GM12878 (cell line): ENCODE measurements around the gene PIM2. TPM values are rescaled to one million over a fixed set of nuclear protein-coding genes. Genes with fewer than 3 reads are reported as not detected.
A peak's percentile ranks its signal among the peaks of the same experiment; 100 is the strongest.

ENCODE experiments used
- ASH2L ChIP-seq: fragments of 300-600, 200-600 bp; sonication (generic); IDR thresholded peaks from 2 replicates; pipeline ENCODE4 v1.6.1; 2017; ENCODE audit warnings: low read depth, mild to moderate bottlenecking, borderline replicate concordance
- BCL11A ChIP-seq: IDR thresholded peaks from 2 replicates; pipeline ENCODE4 v1.6.1; 2011; ENCODE audit warnings: low read depth, low read length
- EGR1 ChIP-seq, 2 experiments: IDR thresholded peaks; 1 replicate in 1 of 2; 2 replicates in 1 of 2; pipeline ENCODE4 v1.6.1; 2011 to 2012; ENCODE audit warnings: low read depth in 2 of 2, low read length in 2 of 2, borderline replicate concordance in 1 of 2, mild to moderate bottlenecking in 1 of 2, moderate library complexity in 1 of 2
- ETV6 ChIP-seq, 2 experiments: fragments of 450-650 bp in 1 of 2; IDR thresholded peaks in 1 of 2; conservative IDR thresholded peaks in 1 of 2; 2 replicates each; pipeline ENCODE4 v1.6.1; 2014; ENCODE audit warnings: antibody characterized with exemption in 1 of 2, borderline replicate concordance in 1 of 2, low read depth in 1 of 2, mild to moderate bottlenecking in 1 of 2, moderate library complexity in 1 of 2
- FOXM1 ChIP-seq: IDR thresholded peaks from 2 replicates; pipeline ENCODE4 v1.6.1; 2012; ENCODE audit warnings: low read depth, mild to moderate bottlenecking, inconsistent platforms, low read length, moderate library complexity
- HDAC2 ChIP-seq: fragments of 200-600 bp; sonication (generic); IDR thresholded peaks from 2 replicates; pipeline ENCODE4 v1.6.1; 2017
- NFIC ChIP-seq: IDR thresholded peaks from 2 replicates; pipeline ENCODE4 v1.6.1; 2012; ENCODE audit warnings: low read depth, mild to moderate bottlenecking, inconsistent platforms, low read length, moderate library complexity
- NFYB ChIP-seq: IDR thresholded peaks from 2 replicates; pipeline ENCODE4 v1.6.1; 2011; ENCODE audit warnings: low read depth, mild to moderate bottlenecking, low read length, improper control_type of control experiment, moderate library complexity; ENCODE audit not compliant: insufficient read depth
- RBBP5 ChIP-seq: fragments of 200-600 bp; sonication (generic); conservative IDR thresholded peaks from 2 replicates; pipeline ENCODE4 v1.6.1; 2016
- RELB ChIP-seq: fragments of 450-650 bp; IDR thresholded peaks from 2 replicates; pipeline ENCODE4 v1.6.1; 2017; ENCODE audit warnings: low read depth, mild to moderate bottlenecking, moderate library complexity
- SKIL ChIP-seq: fragments of 450-650 bp; IDR thresholded peaks from 2 replicates; pipeline ENCODE4 v1.6.1; 2017; ENCODE audit warnings: mild to moderate bottlenecking, low read depth, inconsistent platforms; ENCODE audit not compliant: poor library complexity, severe bottlenecking
- SMAD1 ChIP-seq: fragments of 450-650 bp; IDR thresholded peaks from 2 replicates; pipeline ENCODE4 v1.6.1; 2018; ENCODE audit warnings: mild to moderate bottlenecking, low read depth; ENCODE audit not compliant: partially characterized antibody
- TAF1 ChIP-seq: IDR thresholded peaks from 2 replicates; pipeline ENCODE4 v1.6.1; 2011; ENCODE audit warnings: mild to moderate bottlenecking, low read depth, low read length, borderline replicate concordance
- TCF7 ChIP-seq: IDR thresholded peaks from 2 replicates; pipeline ENCODE4 v1.6.1; 2014; ENCODE audit warnings: antibody characterized with exemption, borderline replicate concordance
- USF1 ChIP-seq: IDR thresholded peaks from 2 replicates; pipeline ENCODE4 v1.6.1; 2011; ENCODE audit warnings: borderline replicate concordance, low read depth, mild to moderate bottlenecking, moderate library complexity, mixed read lengths, low read length; ENCODE audit not compliant: insufficient read depth; ENCODE audit errors: extremely low read length
- ZBTB40 ChIP-seq: fragments of 450-650 bp; IDR thresholded peaks from 2 replicates; pipeline ENCODE4 v1.6.1; 2016; ENCODE audit warnings: mild to moderate bottlenecking, moderate library complexity, borderline replicate concordance
- ZSCAN29 ChIP-seq: fragments of 450-650 bp; IDR thresholded peaks from 2 replicates; pipeline ENCODE4 v1.6.1; 2017; ENCODE audit warnings: mild to moderate bottlenecking, moderate library complexity
- ZZZ3 ChIP-seq: IDR thresholded peaks from 2 replicates; pipeline ENCODE4 v1.6.1; 2011; ENCODE audit warnings: low read depth; ENCODE audit not compliant: control insufficient read depth, insufficient read length
- polyA plus RNA-seq, 11 experiments: library from polyadenylated mRNA; depleted of rRNA in 4 of 11; unstranded in 6 of 11; stranded (reverse) in 5 of 11; fragments of >200 nt; fragmentation: Nextera tagmentation in 4 of 11; fragmentation: Illumina TruSeq in 1 of 11; extraction: Ambion mirVana in 4 of 11; extraction: Trizol in 1 of 11; gene quantifications; 1 replicate in 1 of 11; 2 replicates in 10 of 11; pipeline versions ENCODE4 v1.2.1 to v1.2.3, GENCODE V29; 2011 to 2016; ENCODE audit warnings: inconsistent platforms in 2 of 11, missing spikeins in 2 of 11, low read depth in 1 of 11
- total RNA-seq, 4 experiments: library from RNA; depleted of rRNA in 3 of 4; stranded (reverse); fragments of >200 nt in 3 of 4; fragmentation: Illumina TruSeq in 1 of 4; extraction: Trizol in 1 of 4; gene quantifications; 2 replicates each; pipeline versions ENCODE4 v1.2.1 to v1.2.3, GENCODE V29; 2013 to 2021

The PIM2 gene
- total and polyA plus RNA-seq, 10 of the 15 experiments (the other 5 are each of a cell fraction or from before 2014, with no cell fraction given), result 19.2 to 96.8 (median 32.3) TPM

- TF ChIP-seq ZBTB40 (no peak), RELB (peak; percentile 72; the same call in 1 of the 2 replicates), HDAC2 (no peak), EGR1 (IDR thresholded peaks at IDR 0.05; ENCODE audit: borderline replicate concordance in 1 of 2, low read depth in 2 of 2, low read length in 2 of 2) (0 out of 3 replicates have a peak, but pooled peaks of 1 of the 2 experiments have one; percentile 19), SKIL (peak; percentile 61), ETV6 (conservative IDR thresholded peaks at IDR 0.05 in 1 of 2, IDR thresholded peaks at IDR 0.05 in 1 of 2; ENCODE audit: borderline replicate concordance in 1 of 2, low read depth in 1 of 2) (no peak), SMAD1 (peak; percentile 42), ZZZ3 (no peak), NFYB (peak; percentile 71), BCL11A (no peak), USF1 (no peak), RBBP5 (no peak), FOXM1 (no peak), TCF7 (no peak), ASH2L (no peak), NFIC (no peak), ZSCAN29 (no peak), TAF1 (peak; percentile 44; the same call in 1 of the 2 replicates)
Observed at GRCh38 chrX:48897625-48898306, 21.1 kb downstream of the PIM2 start, which contains the start of the genes PQBP1 and TIMM17B (continued).
